Smooth muscle cell of the brain vasculature (primary cell): ENCODE data around the gene TIMELESS.
"Not testable (repeated sequence)": the region's sequence is repeated elsewhere in the genome, so short reads cannot be mapped to it uniquely, and the experiment has no call there.

Experiments
- DNase-seq: peaks from one replicate; pipeline ENCODE4 v3.0.0-alpha.2; 2012; ENCODE audit warnings: low read depth, low spot score

Gene TIMELESS

GRCh38 chr12:56462565-56462964, 13.3 kb upstream of the TIMELESS start:
- no peak for DNase-seq

- DNase-seq = no peak
Measured at GRCh38 chr12:56461235-56462159, 12.3 kb upstream of the TIMELESS start.

- no peak for DNase-seq
Measured at GRCh38 chr12:56457817-56458216, 8.6 kb upstream of the TIMELESS start.

- no peak for DNase-seq
Measured at GRCh38 chr12:56454557-56454956, 5.3 kb upstream of the TIMELESS start, which contains the start of gene MIP. Gene MIP, minus strand, starts transcription at chr12:56454657. Its CDS starts 44 bp downstream, at chr12:56454613.

- no peak for DNase-seq
Measured at GRCh38 chr12:56451147-56451546, 1.9 kb upstream of the TIMELESS start.

- DNase-seq = no peak
Measured at GRCh38 chr12:56450241-56450640, 1.0 kb upstream of the TIMELESS start.

- DNase-seq = no peak
Measured at GRCh38 chr12:56449622-56449984, 377 bp upstream of the TIMELESS start.

- DNase-seq = not testable (repeated sequence)
Measured at GRCh38 chr12:56443208-56443607, 6.0 kb downstream of the TIMELESS start.

- DNase-seq = no peak
Measured at GRCh38 chr12:56437430-56438176, 11.6 kb downstream of the TIMELESS start.

- no peak for DNase-seq
Measured at GRCh38 chr12:56434828-56435227, 14.4 kb downstream of the TIMELESS start.

- no peak for DNase-seq
Measured at GRCh38 chr12:56431850-56432249, 17.4 kb downstream of the TIMELESS start.

- DNase-seq = no peak
Measured at GRCh38 chr12:56431288-56431687, 17.9 kb downstream of the TIMELESS start.

GRCh38 chr12:56425940-56426438, 23.2 kb downstream of the TIMELESS start:
- no peak for DNase-seq

- DNase-seq = no peak
Measured at GRCh38 chr12:56425193-56425592, 24.0 kb downstream of the TIMELESS start.

GRCh38 chr12:56420411-56420810, 28.8 kb downstream of the TIMELESS start:
- no peak for DNase-seq

- DNase-seq = no peak
Measured at GRCh38 chr12:56417739-56418138, 31.5 kb downstream of the TIMELESS start.

GRCh38 chr12:56414401-56414800, 34.8 kb downstream of the TIMELESS start:
- DNase-seq = no peak

- DNase-seq = no peak
Measured at GRCh38 chr12:56413392-56413791, 35.8 kb downstream of the TIMELESS start.

GRCh38 chr12:56411781-56412639, 37.2 kb downstream of the TIMELESS start:
- DNase-seq = no peak

- DNase-seq = no peak
Measured at GRCh38 chr12:56410768-56411167, 38.5 kb downstream of the TIMELESS start.

GRCh38 chr12:56408799-56409417, 40.3 kb downstream of the TIMELESS start:
- DNase-seq = no peak
